ENCODE data around the gene ALG12.

DNA sequence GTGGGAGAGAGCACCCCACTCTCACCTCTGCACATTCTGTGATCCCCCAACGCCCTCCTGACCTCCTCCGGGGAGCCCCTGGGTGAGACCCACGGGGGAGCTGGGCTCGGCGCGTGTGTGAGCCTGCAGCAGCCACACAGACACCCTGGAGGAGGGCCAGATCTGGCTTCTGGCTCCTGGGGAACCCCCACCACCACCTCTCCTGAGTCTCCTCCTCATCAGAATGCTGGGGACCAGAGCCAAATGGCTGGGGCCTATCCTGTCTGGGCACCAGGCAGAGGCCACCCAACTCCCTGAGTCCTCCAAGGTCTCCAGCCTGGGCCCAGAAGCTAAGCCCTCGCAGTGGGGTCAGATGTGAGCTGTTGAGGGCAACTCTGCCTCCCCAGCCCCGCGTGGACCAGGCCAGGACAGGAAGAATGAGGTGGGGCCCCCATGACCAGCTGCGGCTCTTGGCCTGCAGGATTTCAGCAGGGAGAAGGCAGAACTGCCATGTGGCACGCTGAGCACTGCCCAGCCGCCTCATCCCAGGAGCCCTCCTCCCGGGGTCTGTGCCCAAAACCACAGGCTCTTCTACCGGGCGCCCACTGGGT lies 36.8 kb upstream of the ALG12 start:
- TF ChIP-seq, protein P1, sequence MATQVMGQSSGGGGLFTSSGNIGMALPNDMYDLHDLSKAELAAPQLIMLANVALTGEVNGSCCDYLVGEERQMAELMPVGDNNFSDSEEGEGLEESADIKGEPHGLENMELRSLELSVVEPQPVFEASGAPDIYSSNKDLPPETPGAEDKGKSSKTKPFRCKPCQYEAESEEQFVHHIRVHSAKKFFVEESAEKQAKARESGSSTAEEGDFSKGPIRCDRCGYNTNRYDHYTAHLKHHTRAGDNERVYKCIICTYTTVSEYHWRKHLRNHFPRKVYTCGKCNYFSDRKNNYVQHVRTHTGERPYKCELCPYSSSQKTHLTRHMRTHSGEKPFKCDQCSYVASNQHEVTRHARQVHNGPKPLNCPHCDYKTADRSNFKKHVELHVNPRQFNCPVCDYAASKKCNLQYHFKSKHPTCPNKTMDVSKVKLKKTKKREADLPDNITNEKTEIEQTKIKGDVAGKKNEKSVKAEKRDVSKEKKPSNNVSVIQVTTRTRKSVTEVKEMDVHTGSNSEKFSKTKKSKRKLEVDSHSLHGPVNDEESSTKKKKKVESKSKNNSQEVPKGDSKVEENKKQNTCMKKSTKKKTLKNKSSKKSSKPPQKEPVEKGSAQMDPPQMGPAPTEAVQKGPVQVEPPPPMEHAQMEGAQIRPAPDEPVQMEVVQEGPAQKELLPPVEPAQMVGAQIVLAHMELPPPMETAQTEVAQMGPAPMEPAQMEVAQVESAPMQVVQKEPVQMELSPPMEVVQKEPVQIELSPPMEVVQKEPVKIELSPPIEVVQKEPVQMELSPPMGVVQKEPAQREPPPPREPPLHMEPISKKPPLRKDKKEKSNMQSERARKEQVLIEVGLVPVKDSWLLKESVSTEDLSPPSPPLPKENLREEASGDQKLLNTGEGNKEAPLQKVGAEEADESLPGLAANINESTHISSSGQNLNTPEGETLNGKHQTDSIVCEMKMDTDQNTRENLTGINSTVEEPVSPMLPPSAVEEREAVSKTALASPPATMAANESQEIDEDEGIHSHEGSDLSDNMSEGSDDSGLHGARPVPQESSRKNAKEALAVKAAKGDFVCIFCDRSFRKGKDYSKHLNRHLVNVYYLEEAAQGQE (IDR thresholded peaks at IDR 0.05; ENCODE audit: insufficient read depth in 1 of 2, low read depth in 2 of 2, low read length in 2 of 2): no peak
- TF ChIP-seq POLR2AphosphoS5 (IDR thresholded peaks at IDR 0.05; ENCODE audit: low read depth, low read length) (no peak), TAF1 (IDR thresholded peaks at IDR 0.05; ENCODE audit: borderline replicate concordance, insufficient read depth, low read length) (no peak)

Measured in PFSK-1 (cell line).